ENCODE results near the gene RREB1. TPM values are rescaled to one million over a fixed set of nuclear protein-coding genes. Genes with fewer than 3 reads are reported as not detected.

RREB1 gene
- total RNA-seq, 6 experiments from 2014 or later, result 17.5 to 23.5 (median 20.1) TPM

GRCh38 chr6:7067305-7067704 is 40.5 kb upstream of the RREB1 start:
- H3K27me3 Mint-ChIP-seq (ENCODE audit: insufficient read depth), result peaks cover 1% of the 10 kb centered on the region; the same call in 1 of the 2 replicates

DNA sequence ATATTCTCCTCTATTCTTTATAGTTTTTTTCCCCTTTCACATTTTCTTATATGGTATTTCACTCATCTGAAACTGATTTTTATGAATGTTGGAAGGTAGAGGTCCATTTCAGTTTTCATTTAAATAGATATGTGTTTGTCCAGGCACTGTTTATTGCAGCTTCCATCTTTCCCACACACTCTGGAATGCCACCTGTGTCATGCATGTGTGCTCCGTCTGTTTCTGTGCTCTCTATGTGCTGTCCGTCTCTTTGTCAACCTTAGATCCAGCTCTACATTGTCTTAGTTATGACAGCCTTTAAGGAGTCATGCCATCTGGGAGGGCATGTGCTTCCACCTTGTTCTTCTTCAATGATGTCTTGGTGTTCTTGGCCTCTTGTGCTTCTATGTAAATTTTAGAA is 36.4 kb upstream of the RREB1 start:
- Mint-ChIP-seq H3K27me3 (ENCODE audit: insufficient read depth) (peaks cover 4% of the 10 kb centered on the region; the same call in 1 of the 2 replicates), H3K27ac (no peak overlapping the region), H3K4me1 (ENCODE audit: low read depth) (no peaks in the 10 kb centered on the region), H3K4me3 (no peak overlapping the region), H3K36me3 (ENCODE audit: low read depth) (no peaks in the 10 kb centered on the region), H3K9me3 (no peaks in the 10 kb centered on the region)
- TF ChIP-seq, protein P1, sequence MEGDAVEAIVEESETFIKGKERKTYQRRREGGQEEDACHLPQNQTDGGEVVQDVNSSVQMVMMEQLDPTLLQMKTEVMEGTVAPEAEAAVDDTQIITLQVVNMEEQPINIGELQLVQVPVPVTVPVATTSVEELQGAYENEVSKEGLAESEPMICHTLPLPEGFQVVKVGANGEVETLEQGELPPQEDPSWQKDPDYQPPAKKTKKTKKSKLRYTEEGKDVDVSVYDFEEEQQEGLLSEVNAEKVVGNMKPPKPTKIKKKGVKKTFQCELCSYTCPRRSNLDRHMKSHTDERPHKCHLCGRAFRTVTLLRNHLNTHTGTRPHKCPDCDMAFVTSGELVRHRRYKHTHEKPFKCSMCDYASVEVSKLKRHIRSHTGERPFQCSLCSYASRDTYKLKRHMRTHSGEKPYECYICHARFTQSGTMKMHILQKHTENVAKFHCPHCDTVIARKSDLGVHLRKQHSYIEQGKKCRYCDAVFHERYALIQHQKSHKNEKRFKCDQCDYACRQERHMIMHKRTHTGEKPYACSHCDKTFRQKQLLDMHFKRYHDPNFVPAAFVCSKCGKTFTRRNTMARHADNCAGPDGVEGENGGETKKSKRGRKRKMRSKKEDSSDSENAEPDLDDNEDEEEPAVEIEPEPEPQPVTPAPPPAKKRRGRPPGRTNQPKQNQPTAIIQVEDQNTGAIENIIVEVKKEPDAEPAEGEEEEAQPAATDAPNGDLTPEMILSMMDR (IDR thresholded peaks at IDR 0.05), result no peak
- no peak for DNase-seq

More at GRCh38 chr6:7067305-7067704, 40.5 kb upstream of the RREB1 start:
- Mint-ChIP-seq H3K9me3 (no peaks in the 10 kb centered on the region), H3K4me1 (ENCODE audit: low read depth) (no peaks in the 10 kb centered on the region), H3K27ac (no peak overlapping the region), H3K36me3 (ENCODE audit: low read depth) (no peaks in the 10 kb centered on the region), H3K4me3 (no peak overlapping the region)
- TF ChIP-seq, protein P1 (IDR thresholded peaks at IDR 0.05), result no peak
- DNase-seq, result no peak

DNA sequence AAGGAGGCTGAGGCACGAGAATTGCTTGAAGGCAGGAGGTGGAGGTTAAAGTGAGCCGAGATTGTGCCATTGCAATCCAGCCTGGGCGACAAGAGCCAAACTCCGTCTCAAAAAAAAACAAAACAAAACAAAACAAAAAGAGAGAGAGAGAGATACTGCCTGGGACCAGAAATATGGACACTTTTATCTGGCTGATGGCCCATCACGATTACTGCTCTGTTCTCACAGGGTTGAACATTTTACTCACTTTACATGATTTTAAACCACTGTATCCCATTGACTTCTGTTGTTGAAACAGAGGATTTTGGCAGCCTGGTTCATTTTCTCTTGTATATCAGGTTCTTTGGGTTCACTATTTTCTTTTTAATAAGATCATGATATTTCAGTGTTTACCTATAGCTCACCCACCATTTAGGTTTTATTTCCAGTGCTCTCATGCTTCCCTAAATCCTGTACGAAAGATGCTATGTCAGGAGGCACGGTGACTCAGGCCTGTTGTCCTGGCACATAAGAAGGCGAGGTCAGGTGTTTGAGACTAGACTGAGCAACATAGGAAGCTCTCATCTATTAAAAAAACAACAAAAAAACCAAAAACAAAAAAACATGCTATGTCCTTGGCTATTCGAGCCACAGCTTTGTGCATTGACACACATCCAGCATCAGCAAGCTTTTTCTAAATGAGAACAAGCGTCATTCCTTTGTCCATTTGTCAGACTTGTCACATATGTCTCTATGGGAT is 34.5 kb upstream of the RREB1 start:
- H3K27ac Mint-ChIP-seq, result no peak overlapping the region
- H3K27me3 Mint-ChIP-seq (ENCODE audit: insufficient read depth), result peaks cover 4% of the 10 kb centered on the region; the same call in 1 of the 2 replicates
- H3K36me3 Mint-ChIP-seq (ENCODE audit: low read depth), result no peaks in the 10 kb centered on the region
- no peaks in the 10 kb centered on the region for H3K4me1 Mint-ChIP-seq (ENCODE audit: low read depth)
- no peak for DNase-seq
- no peaks in the 10 kb centered on the region for H3K9me3 Mint-ChIP-seq
- no peak overlapping the region for H3K4me3 Mint-ChIP-seq
- TF ChIP-seq, protein P1 (IDR thresholded peaks at IDR 0.05), result no peak

DNA sequence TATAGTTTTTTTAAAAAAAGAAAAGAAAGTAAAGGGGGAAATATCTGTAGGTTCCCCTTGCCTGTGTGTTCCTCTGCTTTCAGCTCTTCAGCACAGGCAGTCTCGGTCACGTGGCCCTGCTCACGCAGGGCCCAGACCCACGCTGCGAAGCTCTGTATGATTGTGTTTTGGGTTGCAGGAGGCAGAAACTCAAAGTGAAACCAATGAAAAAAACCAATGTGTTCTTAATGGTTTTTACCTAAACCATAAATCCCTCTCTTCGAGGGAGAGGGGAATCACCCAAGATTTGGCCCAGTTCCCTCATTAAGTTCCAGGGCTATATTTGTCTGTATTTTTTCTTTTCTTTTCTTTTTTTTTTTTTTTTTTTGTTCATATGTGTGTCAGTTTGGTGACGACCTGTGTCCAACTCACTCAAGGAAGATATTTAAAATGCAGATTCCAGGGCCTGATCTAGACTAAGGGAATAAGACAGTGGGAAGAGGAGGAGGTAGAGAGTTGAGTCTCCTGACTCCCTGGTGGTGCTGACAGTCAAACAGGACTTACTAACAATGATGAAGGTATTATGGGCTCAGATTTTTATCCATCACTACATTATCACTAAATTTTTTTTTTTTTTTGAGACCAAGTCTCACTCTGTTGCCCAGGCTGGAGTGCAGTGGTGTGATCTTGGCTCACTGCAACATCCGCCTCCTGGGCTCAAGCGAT is 33.8 kb upstream of the RREB1 start:
- H3K9me3 Mint-ChIP-seq, result no peaks in the 10 kb centered on the region
- peaks cover 4% of the 10 kb centered on the region; the same call in 1 of the 2 replicates for H3K27me3 Mint-ChIP-seq (ENCODE audit: insufficient read depth)
- H3K4me1 Mint-ChIP-seq (ENCODE audit: low read depth), result no peaks in the 10 kb centered on the region
- H3K4me3 Mint-ChIP-seq, result no peak overlapping the region
- H3K36me3 Mint-ChIP-seq (ENCODE audit: low read depth), result no peaks in the 10 kb centered on the region
- H3K27ac Mint-ChIP-seq, result no peak overlapping the region
- no peak for DNase-seq
- TF ChIP-seq, protein P1 (IDR thresholded peaks at IDR 0.05), result no peak

- TF ChIP-seq, protein P1 (IDR thresholded peaks at IDR 0.05), result no peak
- Mint-ChIP-seq H3K27ac (no peak overlapping the region), H3K4me3 (no peak overlapping the region), H3K4me1 (ENCODE audit: low read depth) (no peaks in the 10 kb centered on the region), H3K36me3 (ENCODE audit: low read depth) (no peaks in the 10 kb centered on the region), H3K27me3 (ENCODE audit: insufficient read depth) (peaks cover 4% of the 10 kb centered on the region; the same call in 1 of the 2 replicates), H3K9me3 (no peaks in the 10 kb centered on the region)
- no peak for DNase-seq
Measured at GRCh38 chr6:7074870-7075269, 32.9 kb upstream of the RREB1 start.
